Gastrocnemius medialis (tissue), 4 donors: Measurements from ENCODE around the gene PITPNM2.

Source experiments
- POLR2A ChIP-seq, 2 donors: fragments of 450-650 bp; IDR thresholded peaks; one replicate each; pipeline ENCODE4 v1.6.1; 2017; ENCODE audit warnings: antibody characterized with exemption in 2 of 2, mild to moderate bottlenecking in 2 of 2, moderate library complexity in 2 of 2
- TF ChIP-seq, protein P1 (sequence below), 5 experiments: fragments of 450-650 bp in 3 of 5; fragments of 200-600 bp in 2 of 5; sonication (generic) in 2 of 5; IDR thresholded peaks in 4 of 5; conservative IDR thresholded peaks in 1 of 5; 1 replicate in 4 of 5; 2 replicates in 1 of 5; pipeline ENCODE4 v1.5.1; 2016 to 2019; ENCODE audit warnings: antibody characterized with exemption in 5 of 5, mild to moderate bottlenecking in 3 of 5, moderate library complexity in 3 of 5

DNA sequence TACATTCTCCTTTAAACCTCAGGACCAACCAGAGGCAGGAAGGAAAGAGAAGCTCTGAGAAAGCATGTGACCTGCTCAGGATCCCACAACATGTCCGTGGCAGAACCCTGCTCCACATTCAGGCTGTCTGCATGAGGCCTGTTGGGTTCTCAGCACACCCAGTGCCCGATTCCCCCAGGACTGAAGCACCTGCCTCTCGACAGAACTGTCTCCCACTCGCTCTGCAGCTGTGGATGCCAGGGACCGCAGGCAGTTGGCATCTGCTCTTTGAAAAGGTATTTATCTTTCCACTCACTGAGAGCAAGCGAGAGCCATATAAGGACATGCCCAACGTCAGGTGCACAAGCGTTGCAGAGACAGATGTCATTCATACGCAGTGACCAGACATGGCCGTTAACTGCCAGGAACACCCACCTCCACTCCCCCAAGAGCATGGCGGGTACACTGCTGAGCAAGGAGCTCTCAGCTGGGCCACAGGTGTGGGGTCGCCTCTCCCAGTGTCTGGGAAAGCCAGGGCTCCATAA lies 18.9 kb downstream of the PITPNM2 start:
- peak in 1 of 2 donors; percentile 6 for TF ChIP-seq POLR2A (IDR thresholded peaks at IDR 0.05)
- TF ChIP-seq, protein P1, sequence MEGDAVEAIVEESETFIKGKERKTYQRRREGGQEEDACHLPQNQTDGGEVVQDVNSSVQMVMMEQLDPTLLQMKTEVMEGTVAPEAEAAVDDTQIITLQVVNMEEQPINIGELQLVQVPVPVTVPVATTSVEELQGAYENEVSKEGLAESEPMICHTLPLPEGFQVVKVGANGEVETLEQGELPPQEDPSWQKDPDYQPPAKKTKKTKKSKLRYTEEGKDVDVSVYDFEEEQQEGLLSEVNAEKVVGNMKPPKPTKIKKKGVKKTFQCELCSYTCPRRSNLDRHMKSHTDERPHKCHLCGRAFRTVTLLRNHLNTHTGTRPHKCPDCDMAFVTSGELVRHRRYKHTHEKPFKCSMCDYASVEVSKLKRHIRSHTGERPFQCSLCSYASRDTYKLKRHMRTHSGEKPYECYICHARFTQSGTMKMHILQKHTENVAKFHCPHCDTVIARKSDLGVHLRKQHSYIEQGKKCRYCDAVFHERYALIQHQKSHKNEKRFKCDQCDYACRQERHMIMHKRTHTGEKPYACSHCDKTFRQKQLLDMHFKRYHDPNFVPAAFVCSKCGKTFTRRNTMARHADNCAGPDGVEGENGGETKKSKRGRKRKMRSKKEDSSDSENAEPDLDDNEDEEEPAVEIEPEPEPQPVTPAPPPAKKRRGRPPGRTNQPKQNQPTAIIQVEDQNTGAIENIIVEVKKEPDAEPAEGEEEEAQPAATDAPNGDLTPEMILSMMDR (IDR thresholded peaks at IDR 0.05 in 4 of 5, conservative IDR thresholded peaks at IDR 0.05 in 1 of 5), result no peak
